GM18861 (cell line): ENCODE results near the gene SLC26A9.
"Not testable (repeated sequence)": the region's sequence is repeated elsewhere in the genome, so short reads cannot be mapped to it uniquely, and the experiment has no call there.

ENCODE experiments used
- ATAC-seq: cut with Tn5 transposase; IDR thresholded peaks from one replicate; pipeline ENCODE4 v1.9.1; 2021; ENCODE audit not compliant: unreplicated experiment

The SLC26A9 gene

GRCh38 chr1:205927247-205927646 lies 16.0 kb downstream of the SLC26A9 start:
- no peak for ATAC-seq

- no peak for ATAC-seq
Measured at GRCh38 chr1:205926636-205927035, 16.6 kb downstream of the SLC26A9 start.

GRCh38 chr1:205926213-205926612 lies 17.0 kb downstream of the SLC26A9 start:
- ATAC-seq = no peak

GRCh38 chr1:205925736-205926135 lies 17.5 kb downstream of the SLC26A9 start:
- ATAC-seq = no peak

GRCh38 chr1:205924460-205924790 lies 18.8 kb downstream of the SLC26A9 start:
- ATAC-seq = no peak

- no peak for ATAC-seq
Measured at GRCh38 chr1:205923651-205924459, 19.4 kb downstream of the SLC26A9 start.

GRCh38 chr1:205922806-205923205 lies 20.4 kb downstream of the SLC26A9 start:
- ATAC-seq = no peak

- no peak for ATAC-seq
Measured at GRCh38 chr1:205922314-205922713, 20.9 kb downstream of the SLC26A9 start.

GRCh38 chr1:205921570-205921909 lies 21.7 kb downstream of the SLC26A9 start:
- no peak for ATAC-seq

- no peak for ATAC-seq
Measured at GRCh38 chr1:205920861-205921569, 22.2 kb downstream of the SLC26A9 start.

- ATAC-seq = no peak
Measured at GRCh38 chr1:205920159-205920558, 23.1 kb downstream of the SLC26A9 start.

- ATAC-seq = no peak
Measured at GRCh38 chr1:205918955-205919746, 24.1 kb downstream of the SLC26A9 start.

GRCh38 chr1:205917466-205918238 lies 25.6 kb downstream of the SLC26A9 start:
- no peak for ATAC-seq

- no peak for ATAC-seq
Measured at GRCh38 chr1:205916541-205916940, 26.7 kb downstream of the SLC26A9 start.

GRCh38 chr1:205915354-205915990 lies 27.8 kb downstream of the SLC26A9 start:
- no peak for ATAC-seq

- no peak for ATAC-seq
Measured at GRCh38 chr1:205914730-205915129, 28.5 kb downstream of the SLC26A9 start.

GRCh38 chr1:205914155-205914507 lies 29.1 kb downstream of the SLC26A9 start:
- no peak for ATAC-seq

- ATAC-seq = no peak
Measured at GRCh38 chr1:205913451-205914154, 29.7 kb downstream of the SLC26A9 start.

GRCh38 chr1:205907794-205908193 lies 35.5 kb downstream of the SLC26A9 start:
- ATAC-seq = no peak

- not testable (repeated sequence) for ATAC-seq
Measured at GRCh38 chr1:205905095-205905494, 38.2 kb downstream of the SLC26A9 start.
